OCI-LY3 (cell line): ENCODE measurements around the gene LRFN2.

Source experiments
- CTCF ChIP-seq: fragments of 200-600, 300-600 bp; sonication (generic); IDR thresholded peaks from 2 replicates; pipeline ENCODE4 v1.5.1; 2014; ENCODE audit warnings: antibody characterized with exemption, low read length, low read depth
- EZH2phosphoT487 ChIP-seq: fragments of 200-600 bp; shearing (Covaris generic); IDR thresholded peaks from 2 replicates; pipeline ENCODE4 v1.6.1; 2018; ENCODE audit warnings: antibody characterized with exemption, mixed run types, low read depth

GRCh38 chr6:40520678-40521077 is 66.5 kb downstream of the LRFN2 start:
- no peak for TF ChIP-seq CTCF
- no peak for TF ChIP-seq EZH2phosphoT487
